Measurements from ENCODE around the gene DNMT1. TPM values are rescaled to one million over a fixed set of nuclear protein-coding genes. Genes with fewer than 3 reads are reported as not detected.
"Not testable (repeated sequence)": the region's sequence is repeated elsewhere in the genome, so short reads cannot be mapped to it uniquely, and the experiment has no call there.

The DNMT1 gene
- 10 to 100 TPM; 56.0 to 95.6 (median 69.8) TPM for polyA plus RNA-seq (ENCODE audit: insufficient read length in 10 of 10)
- long read RNA-seq, donor 1: 0 reads
- long read RNA-seq, donor 2: 0 reads
- long read RNA-seq, donor 3: 0 reads
- long read RNA-seq, donor 4, partial matches to known transcripts: 5 of 5 reads
- long read RNA-seq, donor 4, other reads (novel, unspliced or antisense): 0 of 5 reads
- long read RNA-seq, donor 5: 0 reads
- long read RNA-seq, donor 6, full-length matches to known transcripts: 3 of 8 reads
- long read RNA-seq, donor 6, partial matches to known transcripts: 5 of 8 reads
- long read RNA-seq, donor 6, other reads (novel, unspliced or antisense): 0 of 8 reads
- long read RNA-seq, donor 7, full-length matches to known transcripts: 1 of 7 reads
- long read RNA-seq, donor 7, partial matches to known transcripts: 6 of 7 reads
- long read RNA-seq, donor 7, other reads (novel, unspliced or antisense): 0 of 7 reads
- long read RNA-seq, donor 8, full-length matches to known transcripts: 1 of 1 reads
- long read RNA-seq, donor 8, partial matches to known transcripts: 0 of 1 reads
- long read RNA-seq, donor 8, other reads (novel, unspliced or antisense): 0 of 1 reads
- long read RNA-seq, donor 9: 0 reads

- DNase-seq: peak; percentile 94 to 97 (median 94)
Observed at GRCh38 chr19:10194500-10195198, at the start of gene DNMT1. Gene DNMT1 (minus strand): TSS chr19:10194953. CDS start chr19:10194899, 54 bp downstream.

GRCh38 chr19:10243606-10244005 lies 48.9 kb upstream of the DNMT1 start:
- no peak for DNase-seq

- not testable (repeated sequence) for DNase-seq
Observed at GRCh38 chr19:10241826-10242449, 47.2 kb upstream of the DNMT1 start.

DNA sequence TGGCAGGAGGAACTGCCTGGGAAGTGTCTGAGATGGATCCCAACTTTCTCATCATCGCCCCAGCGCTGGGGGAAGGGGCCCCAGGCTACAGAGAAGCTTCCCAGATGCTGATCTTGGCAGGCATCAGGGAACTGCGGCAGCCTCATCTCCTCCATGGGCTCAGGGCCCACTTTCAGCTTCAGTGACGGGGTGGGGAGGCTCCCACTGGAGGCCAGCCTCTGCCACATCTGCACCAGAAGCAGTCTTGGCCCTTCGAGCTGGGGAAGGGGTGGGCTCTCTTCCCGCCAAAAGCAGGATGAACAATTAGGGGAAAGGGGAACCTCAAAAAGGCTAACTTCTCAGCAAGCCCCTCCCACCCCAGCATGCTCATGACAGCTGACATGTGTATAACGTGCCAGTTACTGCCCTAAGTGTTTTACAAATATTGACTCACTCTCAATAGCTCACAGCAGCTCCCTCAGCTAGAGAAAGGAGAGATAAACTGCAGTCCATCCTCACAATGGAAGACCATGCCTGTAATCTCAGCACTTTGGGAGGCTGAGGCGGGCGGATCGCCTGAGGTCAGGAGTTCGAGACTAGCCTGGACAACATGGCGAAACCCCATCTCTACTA lies 43.5 kb upstream of the DNMT1 start:
- peak; percentile 89 to 97 (median 94) for DNase-seq

- DNase-seq: no peak
Observed at GRCh38 chr19:10237702-10238101, 42.9 kb upstream of the DNMT1 start.

DNA sequence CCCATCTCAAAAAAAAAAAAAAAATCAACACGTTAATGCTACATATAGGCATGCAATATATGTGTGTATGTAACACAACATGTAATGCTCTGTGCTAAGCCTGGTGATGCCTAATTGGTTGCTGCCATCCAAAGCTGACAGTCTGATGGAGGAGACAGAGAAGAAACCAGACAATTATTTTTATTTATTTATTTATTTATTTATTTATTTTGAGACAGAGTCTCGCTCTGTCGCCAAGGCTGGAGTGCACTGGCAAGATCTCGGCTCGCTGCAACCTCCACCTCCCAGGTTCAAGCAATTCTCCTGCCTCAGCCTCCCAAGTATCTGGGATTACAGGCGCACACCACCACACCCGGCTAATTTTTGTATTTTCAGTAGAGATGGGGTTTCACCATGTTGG lies 40.7 kb upstream of the DNMT1 start:
- DNase-seq: not testable (repeated sequence)

DNA sequence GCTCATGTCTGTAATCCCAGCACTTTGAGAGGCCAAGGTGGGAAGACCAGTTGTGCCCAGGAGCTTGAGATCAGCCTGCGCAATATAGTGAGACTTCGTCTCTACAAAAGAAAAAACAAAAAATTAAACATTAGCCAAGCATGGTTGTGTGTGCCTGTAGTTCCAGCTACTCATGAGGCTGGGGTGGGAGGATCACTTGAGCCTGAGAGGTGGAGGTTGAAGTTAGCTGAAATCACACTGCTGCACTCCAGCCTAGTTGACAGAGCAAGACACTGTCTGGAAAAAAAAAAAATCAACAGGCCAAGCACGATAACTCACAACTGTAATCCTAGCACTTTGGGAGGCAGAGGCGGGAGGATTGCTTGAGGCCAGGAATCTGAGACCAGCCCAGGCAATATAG lies 40.2 kb upstream of the DNMT1 start:
- DNase-seq: no peak

- DNase-seq: no peak
Observed at GRCh38 chr19:10233946-10234345, 39.2 kb upstream of the DNMT1 start.

DNA sequence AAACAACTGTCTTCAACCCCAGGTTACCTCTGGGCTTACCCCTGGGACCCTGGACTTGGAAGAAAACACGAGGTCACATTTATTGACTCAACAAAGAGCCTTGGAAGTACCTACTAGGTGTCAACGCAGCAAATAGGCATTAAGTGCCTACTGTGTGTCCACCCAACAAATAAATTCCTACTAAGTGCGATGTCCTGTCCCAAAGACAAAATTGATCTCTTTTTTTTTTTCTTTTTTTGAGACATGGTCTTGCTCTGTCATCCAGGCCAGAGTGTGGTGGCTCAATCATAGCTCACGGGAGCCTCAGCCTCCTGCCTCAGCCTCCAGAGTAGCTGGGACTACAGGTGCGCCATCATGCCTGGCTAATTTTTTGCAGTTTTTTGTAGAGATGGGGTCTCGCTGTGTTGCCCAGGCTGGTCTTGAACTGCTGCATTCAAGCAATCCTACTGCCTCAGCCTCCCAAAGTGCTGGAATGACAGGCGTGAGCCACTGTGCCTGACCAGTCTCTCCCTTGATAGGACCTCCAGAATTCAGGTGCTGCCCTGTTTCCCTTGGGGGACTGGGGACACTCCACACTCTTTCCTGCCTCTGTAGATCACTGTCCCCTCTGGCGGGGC lies 37.0 kb upstream of the DNMT1 start:
- DNase-seq: no peak

DNA sequence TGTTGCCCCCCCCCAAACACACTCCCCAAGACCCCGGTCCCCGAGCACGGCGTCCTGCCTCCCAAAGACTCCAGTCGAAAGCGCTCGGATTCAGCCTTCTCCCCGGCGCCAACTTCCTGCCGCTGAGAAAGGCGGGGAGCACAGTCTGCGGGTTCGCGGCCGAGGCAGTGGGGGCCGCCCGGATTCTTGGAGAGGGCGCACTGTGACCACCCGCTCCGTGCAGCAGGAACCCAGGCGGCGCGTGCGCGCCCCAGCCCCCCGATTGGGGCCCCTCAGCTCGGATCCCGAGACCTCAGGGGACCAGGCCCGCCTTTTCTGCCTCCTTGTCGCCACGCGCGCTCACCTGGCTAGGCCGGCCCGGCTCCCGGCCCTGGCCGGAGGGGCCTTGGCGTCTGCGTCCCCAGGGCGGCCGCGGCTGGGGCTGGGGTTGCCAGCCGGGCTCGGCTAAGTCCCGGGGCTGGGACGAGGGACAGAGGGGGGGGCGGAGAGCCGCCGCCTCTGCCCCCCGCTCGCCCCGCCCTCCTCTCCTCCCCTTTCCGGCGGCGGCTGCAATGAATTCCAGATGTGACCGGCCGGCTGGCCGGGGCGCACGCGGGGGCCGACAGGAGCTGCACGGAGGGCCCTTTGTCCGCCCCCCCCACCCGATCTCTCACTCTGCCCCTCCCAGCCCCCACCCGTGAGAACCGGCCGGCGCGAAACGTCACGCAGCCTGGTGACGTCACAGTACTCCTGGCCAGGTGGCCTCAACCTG lies 36.3 kb upstream of the DNMT1 start, which contains the start of gene S1PR2:
S1PR2 (minus strand) TSS at position 471 of the 751 bp plus-strand sequence. CDS start 6,426 bp downstream, outside the sequence.
- DNase-seq: peak; percentile 65 to 95 (median 86)

GRCh38 chr19:10230173-10230860 lies 35.6 kb upstream of the DNMT1 start:
- DNase-seq: peak; percentile 25 to 82 (median 72)

- peak in 2 of 3 donors; percentile 30 to 74 for DNase-seq
Observed at GRCh38 chr19:10228920-10229319, 34.2 kb upstream of the DNMT1 start.

- no peak for DNase-seq
Observed at GRCh38 chr19:10228393-10228792, 33.6 kb upstream of the DNMT1 start.

DNA sequence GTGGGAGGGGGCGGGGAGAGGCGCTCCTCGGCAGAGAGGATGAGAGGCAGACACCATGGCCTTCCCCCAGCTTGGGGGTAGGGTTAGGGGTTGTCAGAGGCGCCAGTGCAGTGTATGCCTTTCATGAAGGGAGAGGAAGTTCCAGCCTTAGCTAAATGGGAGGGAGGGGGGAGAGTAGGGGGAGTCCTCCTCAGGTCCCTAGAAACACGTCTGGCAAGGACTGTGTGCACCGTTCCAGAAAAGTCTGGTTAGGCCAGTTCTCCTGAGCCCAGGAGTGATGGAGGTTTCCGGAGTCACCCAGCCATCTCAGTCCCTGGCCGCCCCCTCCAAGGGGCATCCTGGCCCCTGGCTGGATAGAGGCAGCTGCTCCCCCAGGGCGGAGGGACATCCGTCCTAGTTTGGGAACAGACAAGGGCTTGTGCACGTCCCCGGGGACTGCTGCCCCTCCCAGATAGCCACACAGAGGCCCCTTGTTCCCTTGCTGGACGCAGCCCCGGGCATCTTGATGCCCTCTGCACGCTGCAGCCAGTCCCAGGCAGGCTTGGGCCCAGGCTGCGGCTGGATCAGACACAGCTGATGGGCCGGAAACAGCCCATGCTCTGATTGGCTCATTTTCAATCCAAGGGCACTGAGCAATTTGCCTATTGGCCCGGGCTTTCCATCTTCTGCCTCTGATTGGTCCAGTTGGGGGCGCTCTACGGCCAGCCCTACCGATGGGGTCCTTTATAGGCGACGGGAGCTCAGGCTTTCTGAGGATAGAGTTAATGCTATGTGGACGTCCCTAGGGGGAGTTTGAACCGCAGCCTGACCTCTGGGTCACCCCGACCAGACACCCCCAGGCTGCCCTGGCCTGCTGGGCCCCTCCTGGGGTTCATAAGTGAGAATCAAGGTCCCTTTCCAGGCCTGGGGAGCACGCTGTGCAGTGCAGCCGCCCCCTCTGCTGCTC lies 32.5 kb upstream of the DNMT1 start:
- peak in 2 of 3 donors; percentile 22 to 92 for DNase-seq

DNA sequence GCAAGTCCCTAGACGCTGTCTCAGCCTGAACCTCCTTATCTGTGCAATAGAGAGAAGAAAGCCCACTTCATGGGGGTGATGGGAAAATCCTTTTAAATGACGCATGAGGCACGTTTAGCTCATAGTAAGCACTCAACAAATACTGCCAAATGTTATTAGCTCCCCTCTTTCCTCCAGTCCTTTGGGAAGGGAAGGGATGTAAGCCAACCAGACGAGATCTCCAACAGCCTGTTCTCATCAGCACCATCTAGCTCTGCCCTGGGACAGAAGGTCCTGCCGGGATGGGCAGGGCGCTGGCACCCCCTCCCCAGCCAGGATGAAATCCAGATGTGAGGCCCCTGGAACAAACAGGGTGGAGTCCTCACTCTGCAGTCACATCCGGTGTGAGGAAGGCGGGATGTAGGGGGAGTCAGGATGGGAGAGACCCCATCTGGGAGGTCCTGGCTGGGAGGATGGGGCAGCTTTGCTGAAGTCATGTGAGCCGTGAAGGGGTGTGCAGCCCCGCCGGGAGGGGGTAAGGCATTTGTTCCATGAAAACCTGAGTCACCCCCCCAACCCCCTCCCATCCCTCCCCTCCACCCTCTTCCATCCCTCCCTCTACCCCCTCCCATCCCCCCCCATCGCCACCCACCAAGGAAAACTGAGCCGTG lies 31.7 kb upstream of the DNMT1 start:
- peak; percentile 89 to 97 (median 93) for DNase-seq

GRCh38 chr19:10226021-10226375 lies 31.2 kb upstream of the DNMT1 start:
- no peak for DNase-seq

DNA sequence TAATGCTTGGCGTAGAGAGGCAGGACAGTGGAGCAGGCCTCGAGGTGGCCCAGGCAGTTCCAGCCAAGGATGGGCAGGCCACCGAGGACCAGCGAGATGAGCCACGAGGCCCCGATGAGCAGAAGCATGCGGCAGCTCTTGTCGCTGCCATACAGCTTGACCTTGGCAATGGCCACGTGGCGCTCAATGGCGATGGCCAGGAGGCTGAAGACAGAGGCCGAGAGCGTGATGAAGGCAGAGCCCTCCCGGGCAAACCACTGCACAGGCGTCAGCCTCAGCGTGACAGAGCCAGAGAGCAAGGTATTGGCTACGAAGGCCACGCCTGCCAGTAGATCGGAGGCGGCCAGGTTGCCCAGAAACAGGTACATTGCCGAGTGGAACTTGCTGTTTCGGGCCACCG lies 29.6 kb upstream of the DNMT1 start:
- DNase-seq: no peak
